Adrenal gland (tissue), 5 donors: Measurements from ENCODE around the gene DENND5B.

Experiments used
- POLR2A ChIP-seq, 2 donors: fragments of 450-650 bp; IDR thresholded peaks; one replicate each; pipeline ENCODE4 v1.6.1; 2017; ENCODE audit warnings: antibody characterized with exemption in 2 of 2, mild to moderate bottlenecking in 2 of 2, moderate library complexity in 1 of 2
- TF ChIP-seq, protein P1 (sequence below), 6 experiments: fragments of 450-650 bp in 4 of 6; fragments of 200-600 bp in 2 of 6; sonication (generic) in 1 of 6; IDR thresholded peaks; 1 replicate in 5 of 6; 2 replicates in 1 of 6; pipeline versions ENCODE4 v1.5.1 to v1.8.0; 2016 to 2021; ENCODE audit warnings: antibody characterized with exemption in 6 of 6, mild to moderate bottlenecking in 2 of 6, moderate library complexity in 1 of 6
- donor health status: DM: no; HTN: no; CAD: no.

DNA sequence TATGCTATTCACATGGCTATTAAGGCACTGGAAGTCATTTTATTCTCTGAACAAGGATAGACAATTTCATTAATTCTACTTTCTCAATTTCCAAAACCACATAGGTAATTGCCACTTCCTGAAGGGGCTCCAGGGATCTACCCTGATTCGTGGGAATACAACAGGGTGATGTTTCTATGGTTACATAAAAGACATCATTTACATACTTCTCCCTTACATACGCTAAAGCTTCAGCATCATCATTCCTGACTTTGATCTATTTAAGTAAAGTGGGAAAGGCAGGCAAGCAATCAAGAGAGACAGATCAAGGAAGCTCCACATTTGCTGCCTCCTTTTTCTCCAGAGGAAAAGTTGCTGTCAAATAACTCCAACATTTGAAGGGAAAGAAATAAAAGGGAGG, 146.2 kb downstream of the DENND5B start:
- TF ChIP-seq, protein P1, sequence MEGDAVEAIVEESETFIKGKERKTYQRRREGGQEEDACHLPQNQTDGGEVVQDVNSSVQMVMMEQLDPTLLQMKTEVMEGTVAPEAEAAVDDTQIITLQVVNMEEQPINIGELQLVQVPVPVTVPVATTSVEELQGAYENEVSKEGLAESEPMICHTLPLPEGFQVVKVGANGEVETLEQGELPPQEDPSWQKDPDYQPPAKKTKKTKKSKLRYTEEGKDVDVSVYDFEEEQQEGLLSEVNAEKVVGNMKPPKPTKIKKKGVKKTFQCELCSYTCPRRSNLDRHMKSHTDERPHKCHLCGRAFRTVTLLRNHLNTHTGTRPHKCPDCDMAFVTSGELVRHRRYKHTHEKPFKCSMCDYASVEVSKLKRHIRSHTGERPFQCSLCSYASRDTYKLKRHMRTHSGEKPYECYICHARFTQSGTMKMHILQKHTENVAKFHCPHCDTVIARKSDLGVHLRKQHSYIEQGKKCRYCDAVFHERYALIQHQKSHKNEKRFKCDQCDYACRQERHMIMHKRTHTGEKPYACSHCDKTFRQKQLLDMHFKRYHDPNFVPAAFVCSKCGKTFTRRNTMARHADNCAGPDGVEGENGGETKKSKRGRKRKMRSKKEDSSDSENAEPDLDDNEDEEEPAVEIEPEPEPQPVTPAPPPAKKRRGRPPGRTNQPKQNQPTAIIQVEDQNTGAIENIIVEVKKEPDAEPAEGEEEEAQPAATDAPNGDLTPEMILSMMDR (IDR thresholded peaks at IDR 0.05) = no peak
- no peak for TF ChIP-seq POLR2A (IDR thresholded peaks at IDR 0.05)
